ENCODE data around the gene TTF2. TPM values are rescaled to one million over a fixed set of nuclear protein-coding genes. Genes with fewer than 3 reads are reported as not detected.

Gene TTF2
- polyA plus RNA-seq, 1 donor (not counting 4 experiments of a cell fraction or from before 2014, with no cell fraction given) = 23.0 TPM

DNA sequence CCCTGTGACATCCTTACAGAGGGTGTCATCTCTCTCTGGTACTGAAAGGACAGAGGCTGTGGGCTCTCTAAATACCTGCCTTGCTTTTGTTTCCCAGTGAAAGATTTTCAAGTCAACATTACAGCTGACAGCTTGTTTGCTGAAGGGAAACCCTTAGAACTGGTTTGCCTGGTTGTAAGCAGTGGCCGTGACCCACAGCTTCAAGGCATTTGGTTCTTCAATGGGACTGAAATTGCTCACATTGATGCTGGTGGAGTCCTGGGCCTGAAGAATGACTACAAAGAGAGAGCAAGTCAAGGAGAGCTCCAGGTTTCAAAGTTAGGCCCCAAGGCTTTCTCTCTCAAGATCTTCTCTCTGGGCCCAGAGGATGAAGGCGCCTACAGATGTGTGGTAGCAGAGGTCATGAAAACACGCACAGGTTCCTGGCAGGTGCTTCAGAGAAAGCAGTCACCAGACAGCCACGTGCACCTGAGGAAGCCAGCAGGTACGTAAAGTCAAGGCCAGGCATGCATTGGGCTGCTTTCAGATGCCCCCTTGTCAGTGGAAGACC, 46.7 kb upstream of the TTF2 start:
- FAIRE-seq = no peak
- no peak overlapping the region for H3K27ac ChIP-seq (ENCODE audit: control insufficient read depth, insufficient read depth, low read length)
- no peak overlapping the region for H3K4me2 ChIP-seq (ENCODE audit: control insufficient read depth, extremely low read depth, insufficient read depth, low read depth, low read length)
- dilution Hi-C loops (cut with MboI; ENCODE audit: extremely low pct_ligation_motif_present, low sequenced_read_pairs) = no loop called here
- no peak for TF ChIP-seq EZH2 (IDR thresholded peaks at IDR 0.05; ENCODE audit: low read length)
- TF ChIP-seq, protein P1, sequence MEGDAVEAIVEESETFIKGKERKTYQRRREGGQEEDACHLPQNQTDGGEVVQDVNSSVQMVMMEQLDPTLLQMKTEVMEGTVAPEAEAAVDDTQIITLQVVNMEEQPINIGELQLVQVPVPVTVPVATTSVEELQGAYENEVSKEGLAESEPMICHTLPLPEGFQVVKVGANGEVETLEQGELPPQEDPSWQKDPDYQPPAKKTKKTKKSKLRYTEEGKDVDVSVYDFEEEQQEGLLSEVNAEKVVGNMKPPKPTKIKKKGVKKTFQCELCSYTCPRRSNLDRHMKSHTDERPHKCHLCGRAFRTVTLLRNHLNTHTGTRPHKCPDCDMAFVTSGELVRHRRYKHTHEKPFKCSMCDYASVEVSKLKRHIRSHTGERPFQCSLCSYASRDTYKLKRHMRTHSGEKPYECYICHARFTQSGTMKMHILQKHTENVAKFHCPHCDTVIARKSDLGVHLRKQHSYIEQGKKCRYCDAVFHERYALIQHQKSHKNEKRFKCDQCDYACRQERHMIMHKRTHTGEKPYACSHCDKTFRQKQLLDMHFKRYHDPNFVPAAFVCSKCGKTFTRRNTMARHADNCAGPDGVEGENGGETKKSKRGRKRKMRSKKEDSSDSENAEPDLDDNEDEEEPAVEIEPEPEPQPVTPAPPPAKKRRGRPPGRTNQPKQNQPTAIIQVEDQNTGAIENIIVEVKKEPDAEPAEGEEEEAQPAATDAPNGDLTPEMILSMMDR (optimal IDR thresholded peaks at IDR 0.05 in 1 of 3, IDR thresholded peaks at IDR 0.05 in 1 of 3, conservative IDR thresholded peaks at IDR 0.05 in 1 of 3; ENCODE audit: extremely low read depth in 1 of 3, insufficient read depth in 2 of 3, low read length in 3 of 3) = no peak
- no peak overlapping the region for H3K9ac ChIP-seq (ENCODE audit: control insufficient read depth, extremely low read depth, insufficient read depth, low read length)
- no peak overlapping the region for H3K4me3 ChIP-seq (ENCODE audit: control insufficient read depth in 2 of 3, extremely low read depth in 1 of 3, insufficient read depth in 2 of 3, low read depth in 1 of 3, low read length in 3 of 3)
- no peaks in the 10 kb centered on the region for H4K20me1 ChIP-seq (ENCODE audit: control insufficient read depth, extremely low read depth, insufficient read depth, low read length)
- H3K4me1 ChIP-seq (ENCODE audit: control insufficient read depth, extremely low read depth, insufficient read depth, low read length) = no peaks in the 10 kb centered on the region
- no peaks in the 10 kb centered on the region for H3K9me3 ChIP-seq (ENCODE audit: control insufficient read depth, low read depth, low read length)
- H3K9me1 ChIP-seq (ENCODE audit: control insufficient read depth, extremely low read depth, insufficient read depth, low read length) = peaks cover 2% of the 10 kb centered on the region
- H2AFZ ChIP-seq (ENCODE audit: control insufficient read depth, low read length) = no peak overlapping the region
- no peaks in the 10 kb centered on the region for H3K27me3 ChIP-seq (ENCODE audit: control insufficient read depth, extremely low read depth, insufficient read depth, low read length)
- DNase-seq (ENCODE audit: low read depth, low spot score) = no peak
- H3K79me2 ChIP-seq (ENCODE audit: control insufficient read depth, insufficient read depth, low read length) = no peaks in the 10 kb centered on the region
- H3K36me3 ChIP-seq (ENCODE audit: control insufficient read depth in 2 of 2, extremely low read depth in 1 of 2, insufficient read depth in 2 of 2, low read length in 2 of 2) = peaks cover 0 to 6% of the 10 kb centered on the region in 2 experiments

DNA sequence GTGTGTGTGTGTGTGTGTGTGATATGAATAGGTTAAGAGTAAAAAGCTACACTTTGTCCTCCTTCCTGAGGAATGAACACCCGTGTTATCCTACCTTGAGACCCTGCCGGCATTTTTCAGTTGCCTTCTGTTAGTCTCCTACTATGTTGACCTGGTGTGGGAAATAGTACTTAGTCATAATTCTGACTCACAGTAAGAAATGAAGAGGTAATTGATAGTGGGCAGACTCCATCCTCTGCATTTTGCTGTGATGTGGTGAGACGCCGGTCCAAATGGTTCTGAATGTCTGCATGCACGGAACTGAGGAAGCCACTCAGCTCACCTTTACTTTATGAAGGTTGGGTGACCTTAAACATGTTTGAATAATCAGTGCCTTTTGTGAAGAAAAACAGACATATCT, 45.9 kb upstream of the TTF2 start:
- no peaks in the 10 kb centered on the region for H4K20me1 ChIP-seq (ENCODE audit: control insufficient read depth, extremely low read depth, insufficient read depth, low read length)
- DNase-seq (ENCODE audit: low read depth, low spot score) = no peak
- dilution Hi-C loops (cut with MboI; ENCODE audit: extremely low pct_ligation_motif_present, low sequenced_read_pairs) = no loop called here
- TF ChIP-seq, protein P1 (optimal IDR thresholded peaks at IDR 0.05 in 1 of 3, IDR thresholded peaks at IDR 0.05 in 1 of 3, conservative IDR thresholded peaks at IDR 0.05 in 1 of 3; ENCODE audit: extremely low read depth in 1 of 3, insufficient read depth in 2 of 3, low read length in 3 of 3) = no peak
- TF ChIP-seq EZH2 (IDR thresholded peaks at IDR 0.05; ENCODE audit: low read length) = no peak
- no peaks in the 10 kb centered on the region for H3K4me1 ChIP-seq (ENCODE audit: control insufficient read depth, extremely low read depth, insufficient read depth, low read length)
- peaks cover 2% of the 10 kb centered on the region for H3K9me1 ChIP-seq (ENCODE audit: control insufficient read depth, extremely low read depth, insufficient read depth, low read length)
- H3K4me3 ChIP-seq (ENCODE audit: control insufficient read depth in 2 of 3, extremely low read depth in 1 of 3, insufficient read depth in 2 of 3, low read depth in 1 of 3, low read length in 3 of 3) = no peak overlapping the region
- no peak overlapping the region for H3K27ac ChIP-seq (ENCODE audit: control insufficient read depth, insufficient read depth, low read length)
- H3K4me2 ChIP-seq (ENCODE audit: control insufficient read depth, extremely low read depth, insufficient read depth, low read depth, low read length) = no peak overlapping the region
- H3K9ac ChIP-seq (ENCODE audit: control insufficient read depth, extremely low read depth, insufficient read depth, low read length) = no peak overlapping the region
- peaks cover 0 to 6% of the 10 kb centered on the region in 2 experiments for H3K36me3 ChIP-seq (ENCODE audit: control insufficient read depth in 2 of 2, extremely low read depth in 1 of 2, insufficient read depth in 2 of 2, low read length in 2 of 2)
- no peak overlapping the region for H2AFZ ChIP-seq (ENCODE audit: control insufficient read depth, low read length)
- no peaks in the 10 kb centered on the region for H3K9me3 ChIP-seq (ENCODE audit: control insufficient read depth, low read depth, low read length)
- H3K27me3 ChIP-seq (ENCODE audit: control insufficient read depth, extremely low read depth, insufficient read depth, low read length) = no peaks in the 10 kb centered on the region
- no peak for FAIRE-seq
- no peaks in the 10 kb centered on the region for H3K79me2 ChIP-seq (ENCODE audit: control insufficient read depth, insufficient read depth, low read length)

Data from keratinocyte (primary cell).